Breast epithelium (tissue), 4 donors: ENCODE measurements around the gene MTG1. TPM values are rescaled to one million over a fixed set of nuclear protein-coding genes. Genes with fewer than 3 reads are reported as not detected.
A peak's percentile ranks its signal among the peaks of the same experiment; 100 is the strongest.

Experiments used
- DNase-seq, 2 donors: peaks; one replicate each; pipeline ENCODE4 v3.0.0-alpha.2; 2019; ENCODE audit warnings: low spot score in 2 of 2
- H3K27ac ChIP-seq, 2 donors: fragments of 200-600 bp; sonication (generic) in 1 of 2; one replicate each; pipeline ENCODE4 v1.5.1; 2016 to 2019; ENCODE audit warnings: mild to moderate bottlenecking in 1 of 2
- H3K27me3 ChIP-seq, 2 donors: fragments of 200-600 bp; sonication (generic) in 1 of 2; one replicate each; pipeline versions ENCODE4 v1.5.1 to v1.6.0; 2017 to 2019; ENCODE audit warnings: control low read depth in 1 of 2, mild to moderate bottlenecking in 1 of 2
- H3K36me3 ChIP-seq: fragments of 200-600 bp; one replicate; pipeline ENCODE4 v1.5.1; 2019
- H3K4me1 ChIP-seq, 2 donors: fragments of 200-600 bp; sonication (generic); one replicate each; pipeline ENCODE4 v1.5.1; 2016 to 2019; ENCODE audit warnings: control low read depth in 1 of 2
- H3K4me3 ChIP-seq, 3 donors: fragments of 200-600 bp; sonication (generic); 1 replicate in 2 of 3; 2 replicates in 1 of 3; pipeline ENCODE4 v1.5.1; 2016 to 2019; ENCODE audit warnings: mild to moderate bottlenecking in 3 of 3, moderate library complexity in 2 of 3
- H3K9me3 ChIP-seq, 2 donors: fragments of 200-600 bp; sonication (generic) in 1 of 2; one replicate each; pipeline ENCODE4 v1.5.1; 2016 to 2019; ENCODE audit warnings: control low read depth in 1 of 2
- POLR2A ChIP-seq: fragments of 450-650 bp; IDR thresholded peaks from one replicate; pipeline ENCODE4 v1.6.1; 2016; ENCODE audit warnings: antibody characterized with exemption, mild to moderate bottlenecking, moderate library complexity
- POLR2AphosphoS5 ChIP-seq, 3 donors: sonication (generic); formaldehyde crosslinking; IDR thresholded peaks; one replicate each; pipeline ENCODE4 v1.6.1; 2017; ENCODE audit warnings: antibody characterized with exemption in 3 of 3
- intact Hi-C: fragments of 100-400 bp; cut with DNase I; formaldehyde crosslinking; loops from one replicate; pipeline ENCODE4 v1.15.1; 2023; ENCODE audit warnings: low total_unique reads
- total RNA-seq, 3 donors: library from RNA; depleted of rRNA; stranded (reverse); fragments of >200 nt; gene quantifications; one replicate each; pipeline ENCODE4 v1.1.0, GENCODE V29; 2016
- TF ChIP-seq, protein P1 (sequence below), 3 donors: fragments of 450-650 bp; IDR thresholded peaks; one replicate each; pipeline ENCODE4 v1.5.1; 2016 to 2017; ENCODE audit warnings: antibody characterized with exemption in 3 of 3, mild to moderate bottlenecking in 3 of 3, moderate library complexity in 3 of 3

The MTG1 gene
- total RNA-seq, 3 donors from 2014 or later = 22.9 to 56.4 (median 37.0) TPM

DNA sequence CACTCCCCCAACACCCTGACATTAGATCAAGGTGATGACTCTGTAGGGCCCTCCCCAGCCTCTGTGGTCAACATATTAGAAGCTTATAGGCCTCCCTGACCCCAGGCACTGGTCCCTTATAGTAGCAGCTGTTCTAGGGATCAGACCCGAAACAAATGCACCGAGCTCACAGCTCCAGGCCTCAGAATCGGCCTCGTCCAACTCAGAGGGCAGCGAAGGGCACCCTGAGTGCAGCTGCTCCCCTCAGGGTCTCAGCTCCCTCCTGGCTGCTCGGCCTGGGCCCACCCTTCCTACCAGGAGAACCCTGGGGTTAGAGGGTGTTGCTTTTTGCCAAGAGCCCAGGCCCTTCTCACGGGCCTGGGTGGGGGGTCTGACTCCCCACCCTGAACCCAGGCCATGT lies 25.8 kb upstream of the MTG1 start:
- no peaks in the 10 kb centered on the region for H3K36me3 ChIP-seq
- no peaks in the 10 kb centered on the region for H3K27me3 ChIP-seq
- H3K4me3 ChIP-seq = no peak overlapping the region
- no peak for DNase-seq
- intact Hi-C loops = no loop called here
- TF ChIP-seq POLR2A = no peak
- TF ChIP-seq, protein P1, sequence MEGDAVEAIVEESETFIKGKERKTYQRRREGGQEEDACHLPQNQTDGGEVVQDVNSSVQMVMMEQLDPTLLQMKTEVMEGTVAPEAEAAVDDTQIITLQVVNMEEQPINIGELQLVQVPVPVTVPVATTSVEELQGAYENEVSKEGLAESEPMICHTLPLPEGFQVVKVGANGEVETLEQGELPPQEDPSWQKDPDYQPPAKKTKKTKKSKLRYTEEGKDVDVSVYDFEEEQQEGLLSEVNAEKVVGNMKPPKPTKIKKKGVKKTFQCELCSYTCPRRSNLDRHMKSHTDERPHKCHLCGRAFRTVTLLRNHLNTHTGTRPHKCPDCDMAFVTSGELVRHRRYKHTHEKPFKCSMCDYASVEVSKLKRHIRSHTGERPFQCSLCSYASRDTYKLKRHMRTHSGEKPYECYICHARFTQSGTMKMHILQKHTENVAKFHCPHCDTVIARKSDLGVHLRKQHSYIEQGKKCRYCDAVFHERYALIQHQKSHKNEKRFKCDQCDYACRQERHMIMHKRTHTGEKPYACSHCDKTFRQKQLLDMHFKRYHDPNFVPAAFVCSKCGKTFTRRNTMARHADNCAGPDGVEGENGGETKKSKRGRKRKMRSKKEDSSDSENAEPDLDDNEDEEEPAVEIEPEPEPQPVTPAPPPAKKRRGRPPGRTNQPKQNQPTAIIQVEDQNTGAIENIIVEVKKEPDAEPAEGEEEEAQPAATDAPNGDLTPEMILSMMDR (IDR thresholded peaks at IDR 0.05) = no peak
- TF ChIP-seq POLR2AphosphoS5 (IDR thresholded peaks at IDR 0.05) = no peak
- no peak overlapping the region for H3K27ac ChIP-seq
- no peaks in the 10 kb centered on the region for H3K4me1 ChIP-seq
- no peaks in the 10 kb centered on the region for H3K9me3 ChIP-seq

DNA sequence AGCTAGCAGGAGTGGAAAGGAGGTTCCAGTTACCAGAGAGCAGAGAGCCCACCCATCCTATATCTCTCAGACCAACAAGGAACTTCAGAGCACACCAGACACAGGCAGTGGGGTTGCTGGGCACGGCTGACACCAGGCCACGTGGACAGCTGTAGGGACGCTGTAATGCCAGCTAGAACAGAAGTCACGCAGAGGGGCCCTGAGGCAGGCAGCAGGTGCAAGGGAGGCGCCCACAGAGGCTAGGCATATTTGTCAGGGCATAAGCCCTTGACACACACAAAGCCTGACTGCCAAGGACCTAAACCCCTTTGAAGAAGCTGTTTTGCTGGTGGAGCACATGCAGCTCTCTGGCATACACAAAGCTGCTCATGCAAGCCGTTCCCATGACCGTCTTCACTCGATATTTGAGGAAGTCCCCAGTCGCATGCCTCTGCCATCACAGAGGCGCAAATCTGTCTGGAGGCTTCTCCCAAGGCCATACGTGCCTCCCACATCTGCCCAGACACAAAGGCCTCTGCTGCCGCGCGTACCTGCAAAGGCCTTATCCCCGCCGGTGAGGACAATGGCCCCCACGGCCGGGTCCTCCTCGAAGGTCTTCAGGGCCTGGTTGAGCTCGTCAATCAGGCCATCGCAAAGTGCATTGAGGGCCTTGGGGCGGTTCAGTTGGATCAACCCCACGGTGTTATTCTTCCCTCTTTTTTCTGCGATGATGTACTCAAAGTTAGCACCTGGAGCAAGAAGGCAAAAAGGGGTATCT lies 23.7 kb upstream of the MTG1 start:
- no peaks in the 10 kb centered on the region for H3K4me1 ChIP-seq
- H3K36me3 ChIP-seq = no peaks in the 10 kb centered on the region
- H3K27ac ChIP-seq = no peak overlapping the region
- TF ChIP-seq, protein P1 (IDR thresholded peaks at IDR 0.05) = no peak
- TF ChIP-seq POLR2A = no peak
- TF ChIP-seq POLR2AphosphoS5 (IDR thresholded peaks at IDR 0.05) = no peak
- intact Hi-C loops = no loop called here
- H3K9me3 ChIP-seq = no peaks in the 10 kb centered on the region
- no peak for DNase-seq
- no peaks in the 10 kb centered on the region for H3K27me3 ChIP-seq
- H3K4me3 ChIP-seq = no peak overlapping the region

DNA sequence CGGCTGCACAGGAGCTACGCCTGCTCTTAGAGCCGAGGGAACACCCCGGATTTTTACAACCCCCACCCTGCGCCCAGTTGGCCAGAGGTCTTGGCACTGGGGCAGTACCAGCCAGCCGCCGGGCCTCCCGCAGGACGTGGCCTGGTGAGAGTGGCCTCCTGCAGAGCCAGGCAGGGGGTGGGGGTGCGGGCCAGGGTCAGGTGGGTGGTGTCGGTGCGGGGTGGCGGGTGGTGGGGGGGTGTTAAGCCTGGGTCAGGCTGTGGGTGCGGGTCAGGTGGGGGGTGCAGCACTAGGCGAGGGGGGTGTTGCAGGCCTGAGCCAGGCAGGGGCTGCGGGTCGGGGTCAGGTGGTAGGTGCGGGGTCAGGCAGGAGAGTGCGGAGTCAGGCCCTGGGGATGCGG lies 21.4 kb upstream of the MTG1 start:
- Histone ChIP-seq H3K9me3 (no peaks in the 10 kb centered on the region), H3K27ac (no peak overlapping the region), H3K4me3 (peak overlapping the region; percentile 82 to 93 (median 82)), H3K4me1 (no peaks in the 10 kb centered on the region), H3K27me3 (no peaks in the 10 kb centered on the region), H3K36me3 (no peaks in the 10 kb centered on the region)
- intact Hi-C loops = no loop called here
- TF ChIP-seq, protein P1 (IDR thresholded peaks at IDR 0.05) = no peak
- TF ChIP-seq POLR2AphosphoS5 (IDR thresholded peaks at IDR 0.05) (no peak), POLR2A (no peak)
- no peak for DNase-seq

DNA sequence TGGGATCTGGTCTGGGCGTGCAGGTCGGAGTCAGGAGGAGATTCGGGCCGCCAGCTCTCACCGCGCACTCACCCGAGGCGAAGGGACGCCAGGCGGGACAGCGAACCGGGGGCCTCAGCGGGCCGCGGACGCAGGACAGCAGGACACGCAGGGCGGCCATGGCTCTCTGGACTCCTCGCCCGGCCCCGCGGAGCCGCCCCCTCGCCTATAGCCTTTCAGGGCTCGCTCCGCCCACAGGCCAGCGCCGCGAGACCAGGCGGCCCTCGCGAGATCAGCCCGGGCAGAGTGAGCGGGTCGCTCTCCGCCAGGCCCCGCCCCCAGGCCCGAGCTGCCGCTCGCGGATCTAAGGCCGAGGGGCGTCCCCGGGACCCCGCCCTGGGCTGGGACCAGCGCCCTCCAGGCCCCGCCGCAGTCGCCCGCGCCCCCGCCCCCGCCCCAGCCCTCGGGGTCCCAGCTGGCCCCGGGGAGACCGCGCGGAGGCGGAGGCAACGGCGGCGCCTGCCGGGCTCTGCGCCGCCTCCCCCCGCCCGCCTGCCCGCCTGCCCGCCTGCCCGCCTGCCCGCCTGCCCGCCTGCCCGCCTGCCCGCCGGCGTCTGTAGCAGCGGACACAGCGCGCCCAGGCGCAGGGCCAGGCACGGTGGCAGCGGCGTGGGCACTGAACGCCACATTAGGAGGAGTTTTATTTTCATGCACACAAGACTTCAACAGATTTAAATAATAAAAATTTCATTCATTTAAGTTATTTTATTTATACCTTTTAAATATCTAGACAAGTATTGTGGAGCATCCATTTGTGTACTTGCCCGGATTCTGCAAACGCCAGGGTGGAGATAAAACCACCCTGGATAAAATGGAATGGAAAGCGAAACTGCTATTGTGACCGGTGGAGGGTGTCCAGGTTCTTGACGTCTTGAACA lies 20.5 kb upstream of the MTG1 start, which contains the start of gene ECHS1:
Gene ECHS1, minus strand, starts transcription at position 181 of the 917 bp plus-strand sequence. Its CDS starts 21 bp downstream, at position 160.
- H3K36me3 ChIP-seq = no peaks in the 10 kb centered on the region
- no peaks in the 10 kb centered on the region for H3K27me3 ChIP-seq
- intact Hi-C loops = no loop called here
- H3K9me3 ChIP-seq = no peaks in the 10 kb centered on the region
- peak within 1 kb of the TSS; percentile 82 to 93 (median 82) for H3K4me3 ChIP-seq
- peak; percentile 35 for TF ChIP-seq POLR2A
- TF ChIP-seq, protein P1 (IDR thresholded peaks at IDR 0.05) = no peak
- DNase-seq = peak; percentile 91 to 93
- H3K4me1 ChIP-seq = no peaks in the 10 kb centered on the region
- peak within 1 kb of the TSS; percentile 85 to 96 for H3K27ac ChIP-seq
